Fibroblast of lung (primary cell): ENCODE data around the gene CMBL. TPM values are rescaled to one million over a fixed set of nuclear protein-coding genes. Genes with fewer than 3 reads are reported as not detected.

Source experiments
- DNase-seq, 2 donors: peaks; one replicate each; pipeline versions ENCODE4 v3.0.0 to v3.0.0-alpha.2; 2010; ENCODE audit warnings: low read depth in 2 of 2
- H2AFZ ChIP-seq: 2 replicates; pipeline ENCODE4 v1.5.1; 2012; ENCODE audit warnings: low read length, control low read depth, inconsistent platforms
- H3K27ac ChIP-seq: 2 replicates; pipeline ENCODE4 v1.5.1; 2011; ENCODE audit warnings: low read length, control low read depth; ENCODE audit not compliant: insufficient read depth
- H3K27me3 ChIP-seq: 2 replicates; pipeline ENCODE4 v1.5.1; 2011; ENCODE audit warnings: mild to moderate bottlenecking, low read length; ENCODE audit not compliant: control insufficient read depth, insufficient read depth
- H3K36me3 ChIP-seq: 2 replicates; pipeline ENCODE4 v1.5.1; 2011; ENCODE audit warnings: low read length; ENCODE audit not compliant: control insufficient read depth, insufficient read depth
- H3K4me1 ChIP-seq: 2 replicates; pipeline ENCODE4 v1.5.1; 2011; ENCODE audit warnings: low read length; ENCODE audit not compliant: control insufficient read depth, insufficient read depth; ENCODE audit errors: extremely low read depth
- H3K4me2 ChIP-seq: 2 replicates; pipeline ENCODE4 v1.5.1; 2011; ENCODE audit warnings: low read length, control low read depth; ENCODE audit not compliant: insufficient read depth; ENCODE audit errors: extremely low read depth
- H3K4me3 ChIP-seq, 4 experiments: fragments of 200-600 bp in 1 of 4; sonication (generic) in 1 of 4; replicated peaks in 1 of 4; 2 replicates each; pipeline ENCODE4 v1.5.1; 2011 to 2016; ENCODE audit warnings: low read length in 4 of 4, low read depth in 3 of 4, mild to moderate bottlenecking in 3 of 4, control low read depth in 2 of 4, inconsistent platforms in 1 of 4, mixed read lengths in 1 of 4; ENCODE audit not compliant: insufficient read depth in 1 of 4; ENCODE audit errors: control extremely low read depth in 1 of 4
- H3K79me2 ChIP-seq: 2 replicates; pipeline ENCODE4 v1.5.1; 2012; ENCODE audit warnings: mild to moderate bottlenecking, low read length, inconsistent platforms; ENCODE audit not compliant: control insufficient read depth, insufficient read depth
- H3K9ac ChIP-seq: 2 replicates; pipeline ENCODE4 v1.5.1; 2011; ENCODE audit warnings: mild to moderate bottlenecking, low read length, control low read depth; ENCODE audit not compliant: insufficient read depth
- H3K9me3 ChIP-seq: 2 replicates; pipeline ENCODE4 v1.5.1; 2012; ENCODE audit warnings: low read depth, low read length; ENCODE audit not compliant: control insufficient read depth, insufficient read depth
- H4K20me1 ChIP-seq: 2 replicates; pipeline ENCODE4 v1.5.1; 2011; ENCODE audit warnings: low read length; ENCODE audit not compliant: control insufficient read depth, insufficient read depth; ENCODE audit errors: extremely low read depth
- CTCF ChIP-seq, 2 donors: IDR thresholded peaks in 1 of 2; conservative IDR thresholded peaks in 1 of 2; 1 replicate in 1 of 2; 2 replicates in 1 of 2; pipeline ENCODE4 v1.5.1; 2011 to 2012; ENCODE audit warnings: low read length in 2 of 2, control low read depth in 1 of 2, inconsistent platforms in 1 of 2, low read depth in 1 of 2, mild to moderate bottlenecking in 1 of 2
- EZH2 ChIP-seq: IDR thresholded peaks from 2 replicates; pipeline ENCODE4 v1.5.1; 2012; ENCODE audit warnings: low read length, control low read depth, mild to moderate bottlenecking; ENCODE audit errors: missing control alignments
- polyA plus RNA-seq, 2 donors: library from polyadenylated mRNA; depleted of rRNA in 1 of 2; stranded (reverse) in 1 of 2; unstranded in 1 of 2; fragments of >200 nt; gene quantifications; 2 replicates each; pipeline ENCODE4 v1.2.1, GENCODE V29; 2011 to 2012; ENCODE audit warnings: missing spikeins in 1 of 2
- total RNA-seq: library from RNA; depleted of rRNA; stranded (reverse); fragments of >200 nt; gene quantifications from 2 replicates; pipeline ENCODE4 v1.2.1, GENCODE V29; 2014

CMBL gene
- total and polyA plus RNA-seq, 2 donors (not counting 1 experiment from before 2014, with no cell fraction given): 18.6 to 20.8 TPM

GRCh38 chr5:10331341-10331796 is 23.7 kb upstream of the CMBL start:
- H3K27me3 ChIP-seq: no peaks in the 10 kb centered on the region
- peaks cover 29% of the 10 kb centered on the region for H3K4me1 ChIP-seq
- H3K9me3 ChIP-seq: no peaks in the 10 kb centered on the region
- H3K4me3 ChIP-seq: no peak overlapping the region
- no peak overlapping the region for H3K9ac ChIP-seq
- H3K36me3 ChIP-seq: no peaks in the 10 kb centered on the region
- DNase-seq: peak; percentile 81 to 89
- no peak overlapping the region for H3K27ac ChIP-seq
- H3K4me2 ChIP-seq: no peak overlapping the region
- no peak overlapping the region for H2AFZ ChIP-seq
- no peaks in the 10 kb centered on the region for H4K20me1 ChIP-seq
- no peak for TF ChIP-seq EZH2
- TF ChIP-seq CTCF (conservative IDR thresholded peaks at IDR 0.05 in 1 of 2, IDR thresholded peaks at IDR 0.05 in 1 of 2; ENCODE audit: low read depth in 1 of 2, low read length in 2 of 2): no peak
- no peaks in the 10 kb centered on the region for H3K79me2 ChIP-seq

GRCh38 chr5:10330511-10331230 is 23.0 kb upstream of the CMBL start:
- peaks cover 29% of the 10 kb centered on the region for H3K4me1 ChIP-seq
- no peak overlapping the region for H3K9ac ChIP-seq
- H3K27me3 ChIP-seq: no peaks in the 10 kb centered on the region
- H3K4me3 ChIP-seq: peak overlapping the region in 1 of 4 experiments; percentile 1
- H3K4me2 ChIP-seq: peak overlapping the region; percentile 67
- H3K79me2 ChIP-seq: no peaks in the 10 kb centered on the region
- H2AFZ ChIP-seq: no peak overlapping the region
- H3K27ac ChIP-seq: no peak overlapping the region
- H3K9me3 ChIP-seq: no peaks in the 10 kb centered on the region
- no peak for TF ChIP-seq EZH2
- TF ChIP-seq CTCF (conservative IDR thresholded peaks at IDR 0.05 in 1 of 2, IDR thresholded peaks at IDR 0.05 in 1 of 2; ENCODE audit: low read depth in 1 of 2, low read length in 2 of 2): no peak
- DNase-seq: no peak
- H4K20me1 ChIP-seq: no peaks in the 10 kb centered on the region
- H3K36me3 ChIP-seq: no peaks in the 10 kb centered on the region

- Histone ChIP-seq H3K27me3 (no peaks in the 10 kb centered on the region), H3K27ac (no peak overlapping the region), H3K79me2 (no peaks in the 10 kb centered on the region), H2AFZ (no peak overlapping the region), H3K9me3 (no peaks in the 10 kb centered on the region), H3K9ac (no peak overlapping the region), H3K4me1 (peaks cover 29% of the 10 kb centered on the region), H3K36me3 (no peaks in the 10 kb centered on the region), H3K4me3 (peak overlapping the region in 1 of 4 experiments; percentile 1), H3K4me2 (peak overlapping the region; percentile 67), H4K20me1 (no peaks in the 10 kb centered on the region)
- TF ChIP-seq CTCF (conservative IDR thresholded peaks at IDR 0.05 in 1 of 2, IDR thresholded peaks at IDR 0.05 in 1 of 2; ENCODE audit: low read depth in 1 of 2, low read length in 2 of 2) (no peak), EZH2 (no peak)
- DNase-seq: peak; percentile 42 to 97
These were observed 22.2 kb upstream of the CMBL start for GRCh38 chr5:10329820-10330481.
